ENCODE results near the gene RELT. TPM values are rescaled to one million over a fixed set of nuclear protein-coding genes. Genes with fewer than 3 reads are reported as not detected.

RELT gene
- total RNA-seq, 1 experiment from 2014 or later = 10.2 TPM

DNA sequence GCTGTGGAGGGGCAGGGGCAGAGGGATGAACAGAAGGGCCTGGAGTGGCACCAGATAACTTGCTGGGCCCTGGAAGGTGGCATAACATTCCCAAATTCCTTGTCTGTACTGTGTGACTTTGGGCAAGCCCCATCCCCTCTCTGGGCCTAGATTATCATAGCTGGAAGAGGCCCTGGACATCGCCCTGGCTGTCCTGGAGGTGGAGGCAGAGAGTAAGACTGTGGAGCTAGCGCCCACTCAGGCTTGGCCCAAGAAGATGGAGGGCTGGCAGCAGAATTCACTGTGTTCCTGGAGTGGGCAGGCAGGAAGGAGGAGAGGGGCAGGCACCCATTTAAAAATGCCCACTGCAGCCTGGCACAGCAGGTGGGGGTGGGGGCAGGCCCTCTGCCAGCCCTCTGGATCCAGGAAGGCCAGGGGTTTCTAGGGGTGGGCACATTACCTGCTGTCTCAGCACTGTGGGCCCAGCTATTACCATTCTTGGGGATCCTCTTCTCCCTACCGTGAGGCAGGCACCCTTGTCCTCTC, 45.6 kb upstream of the RELT start:
- Histone ChIP-seq H4K8ac (replicated peaks; ENCODE audit: insufficient read length, low read depth, low read length) (no peak overlapping the region), H2BK20ac (ENCODE audit: low read depth, low read length, poor library complexity, severe bottlenecking) (no peak overlapping the region), H3K79me1 (ENCODE audit: insufficient read depth, low read depth, low read length, poor library complexity, severe bottlenecking) (no peaks in the 10 kb centered on the region), H3K27ac (ENCODE audit: insufficient read length, low read depth, low read length) (no peak overlapping the region), H3K9ac (ENCODE audit: extremely low read depth, insufficient read length, low read length) (no peak overlapping the region), H3K4me2 (ENCODE audit: insufficient read depth, insufficient read length, low read length) (peak overlapping the region; percentile 41), H2BK12ac (ENCODE audit: insufficient read length, low read depth, low read length) (peak overlapping the region; percentile 36), H3K23ac (ENCODE audit: insufficient read length, low read depth, low read length) (no peak overlapping the region), H3K9me3 (ENCODE audit: control insufficient read depth, low read depth, low read length) (no peaks in the 10 kb centered on the region), H2BK5ac (ENCODE audit: insufficient read length, low read length) (no peak overlapping the region), H3K18ac (ENCODE audit: insufficient read length, low read depth, low read length) (peak overlapping the region; percentile 59), H4K91ac (ENCODE audit: insufficient read length, low read depth, low read length) (no peak overlapping the region), H3T11ph (ENCODE audit: low read length) (no peak overlapping the region), H3K79me2 (ENCODE audit: insufficient read depth, low read length) (no peaks in the 10 kb centered on the region), H3K27me3 (ENCODE audit: insufficient read depth, low read length) (peaks cover 28% of the 10 kb centered on the region), H2BK15ac (ENCODE audit: low read depth, low read length) (no peak overlapping the region), H4K5ac (ENCODE audit: insufficient read length, low read depth, low read length) (no peak overlapping the region), H4K20me1 (ENCODE audit: control insufficient read depth, insufficient read depth, insufficient read length) (no peaks in the 10 kb centered on the region), H3K4ac (ENCODE audit: low read depth, low read length) (no peak overlapping the region), H3K56ac (ENCODE audit: insufficient read length, low read depth, low read length) (no peak overlapping the region), H3K23me2 (ENCODE audit: insufficient read length, low read depth, low read length, poor library complexity, severe bottlenecking) (no peaks in the 10 kb centered on the region), H3K4me1 (ENCODE audit: insufficient read depth, low read length) (peaks cover 7% of the 10 kb centered on the region; the same call in 1 of the 2 replicates), H2BK120ac (ENCODE audit: low read depth, low read length, poor library complexity, severe bottlenecking) (no peak overlapping the region), H3K14ac (ENCODE audit: insufficient read depth, low read length) (peak overlapping the region; percentile 32; the same call in 1 of the 2 replicates), H2AK5ac (ENCODE audit: insufficient read length, low read length) (no peak overlapping the region), H2AFZ (ENCODE audit: low read length) (no peak overlapping the region)
- WGBS (ENCODE audit: extremely low coverage, insufficient read length, low lambda C conversion rate) = no CpG with 5 or more reads among the region's 3 CpGs
- Mint-ChIP-seq H3K4me1 (peaks cover 55 to 57% of the 10 kb centered on the region in 2 experiments), H3K27ac (no peak overlapping the region), H3K9me3 (no peaks in the 10 kb centered on the region), H3K36me3 (ENCODE audit: insufficient read depth in 1 of 3, low read depth in 3 of 3) (no peaks in the 10 kb centered on the region; a peak in 1 of 7 replicates), H3K4me3 (peak overlapping the region in 1 of 2 experiments; percentile 24; a peak in 1 of 5 replicates), H3K27me3 (ENCODE audit: low read depth) (peaks cover 84% of the 10 kb centered on the region)
- peak; percentile 54; the same call in 2 of the 3 replicates for TF ChIP-seq CTCF (conservative IDR thresholded peaks at IDR 0.05)
- DNase-seq = no peak

Measured in H9 (cell line).